SK-N-SH treated with all-trans-retinoic acid at 6 μM for 48 hours (cell line): ENCODE data around the gene JAKMIP1.

Experiments
- ATAC-seq: fragments of 200-7000 bp; cut with Tn5 transposase; 3 replicates; pipeline ENCODE4 v1.9.1; 2020; ENCODE audit warnings: mild to moderate bottlenecking, moderate library complexity
- ARNTL ChIP-seq: fragments of 450-650 bp; formaldehyde crosslinking; IDR thresholded peaks from 2 replicates; pipeline ENCODE4 v1.5.0; 2020; ENCODE audit warnings: low read depth, mild to moderate bottlenecking, moderate library complexity, borderline replicate concordance
- BACH2 ChIP-seq: fragments of 250-450 bp; sonication (Bioruptor Pico); IDR thresholded peaks from 2 replicates; pipeline ENCODE4 v1.9.0; 2021; ENCODE audit warnings: mild to moderate bottlenecking, borderline replicate concordance
- CSDC2 ChIP-seq: fragments of 250-450 bp; sonication (Bioruptor Pico); IDR thresholded peaks from 2 replicates; pipeline ENCODE4 v1.5.0; 2020; ENCODE audit warnings: mild to moderate bottlenecking, moderate library complexity
- ESRRG ChIP-seq: fragments of 250-450 bp; sonication (Bioruptor Pico); IDR thresholded peaks from 2 replicates; pipeline ENCODE4 v1.6.1; 2021; ENCODE audit warnings: mild to moderate bottlenecking
- GLIS3 ChIP-seq: fragments of 250-450 bp; sonication (Bioruptor Pico); IDR thresholded peaks from 2 replicates; pipeline ENCODE4 v1.5.0; 2020; ENCODE audit warnings: mild to moderate bottlenecking, moderate library complexity
- ISL1 ChIP-seq: fragments of 250-450 bp; sonication (Bioruptor Pico); IDR thresholded peaks from 2 replicates; pipeline ENCODE4 v2.1.2; 2022; ENCODE audit warnings: mild to moderate bottlenecking, moderate library complexity
- PPARA ChIP-seq: fragments of 250-450 bp; sonication (Bioruptor Pico); IDR thresholded peaks from 2 replicates; pipeline ENCODE4 v1.5.0; 2020; ENCODE audit warnings: mild to moderate bottlenecking, borderline replicate concordance
- RARB ChIP-seq: fragments of 250-450 bp; sonication (Bioruptor Pico); IDR thresholded peaks from 2 replicates; pipeline ENCODE4 v1.8.0; 2021; ENCODE audit warnings: mild to moderate bottlenecking, moderate library complexity
- TCF4 ChIP-seq: fragments of 250-450 bp; sonication (Bioruptor Pico); IDR thresholded peaks from 2 replicates; pipeline ENCODE4 v1.8.0; 2021; ENCODE audit warnings: mild to moderate bottlenecking, moderate library complexity, borderline replicate concordance
- ZC3H10 ChIP-seq: fragments of 250-450 bp; sonication (Bioruptor Pico); IDR thresholded peaks from 2 replicates; pipeline ENCODE4 v1.5.1; 2021; ENCODE audit warnings: mild to moderate bottlenecking, moderate library complexity
- ZFP3 ChIP-seq: fragments of 250-450 bp; sonication (Bioruptor Pico); IDR thresholded peaks from 2 replicates; pipeline ENCODE4 v1.5.0; 2020; ENCODE audit warnings: mild to moderate bottlenecking, moderate library complexity
- ZFP30 ChIP-seq: fragments of 450-650 bp; formaldehyde crosslinking; IDR thresholded peaks from 2 replicates; pipeline ENCODE4 v1.5.0; 2022; ENCODE audit warnings: mild to moderate bottlenecking, moderate library complexity
- ZNF565 ChIP-seq: fragments of 450-650 bp; formaldehyde crosslinking; conservative IDR thresholded peaks from 2 replicates; pipeline ENCODE4 v1.5.0; 2020; ENCODE audit warnings: low read depth, mild to moderate bottlenecking, moderate library complexity
- ZNF70 ChIP-seq: fragments of 450-650 bp; formaldehyde crosslinking; IDR thresholded peaks from 2 replicates; pipeline ENCODE4 v1.5.0; 2020; ENCODE audit warnings: mild to moderate bottlenecking, moderate library complexity
- ZNF8 ChIP-seq: fragments of 450-650 bp; formaldehyde crosslinking; IDR thresholded peaks from 2 replicates; pipeline ENCODE4 v1.5.0; 2020; ENCODE audit warnings: mild to moderate bottlenecking, moderate library complexity
- TF ChIP-seq, protein P1 (sequence below): fragments of 250-450 bp; sonication (Bioruptor Pico); IDR thresholded peaks from 2 replicates; pipeline ENCODE4 v1.8.0; 2020; ENCODE audit warnings: mild to moderate bottlenecking, moderate library complexity, borderline replicate concordance
- TF ChIP-seq, protein P2 (sequence below): fragments of 250-450 bp; sonication (Bioruptor Pico); IDR thresholded peaks from 2 replicates; pipeline ENCODE4 v1.5.0; 2020; ENCODE audit warnings: mild to moderate bottlenecking, moderate library complexity
- TF ChIP-seq, protein P3 (sequence below): fragments of 250-450 bp; sonication (Bioruptor Pico); IDR thresholded peaks from 2 replicates; pipeline ENCODE4 v1.5.1; 2020; ENCODE audit warnings: low read depth, mild to moderate bottlenecking, moderate library complexity
- TF ChIP-seq, protein P4 (sequence below): fragments of 250-450 bp; sonication (Bioruptor Pico); IDR thresholded peaks from 2 replicates; pipeline ENCODE4 v1.8.0; 2021; ENCODE audit warnings: low read depth, mild to moderate bottlenecking, moderate library complexity, borderline replicate concordance

Gene JAKMIP1

DNA sequence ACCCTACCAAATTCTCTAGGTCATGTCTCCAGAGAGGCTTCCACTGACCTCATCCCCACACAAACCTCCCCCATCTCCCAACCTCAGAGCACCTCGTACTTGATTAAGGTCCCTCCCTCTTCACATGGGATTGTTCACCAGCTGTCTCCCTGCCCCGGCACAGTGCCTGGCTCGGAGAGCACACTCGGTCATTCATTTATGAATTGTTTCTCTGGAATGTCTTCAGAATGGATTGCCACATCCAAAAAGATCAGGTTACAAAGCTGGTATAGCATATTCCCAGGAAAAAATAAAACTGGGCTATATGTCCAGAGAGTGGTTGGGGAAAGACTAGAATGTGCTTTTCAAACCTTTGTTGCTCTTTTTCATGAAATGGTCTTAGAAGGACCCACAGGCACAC, 21.6 kb downstream of the JAKMIP1 start:
- ATAC-seq = no peak
- no peak for TF ChIP-seq ZFP30
- TF ChIP-seq CSDC2 = no peak
- no peak for TF ChIP-seq ESRRG
- TF ChIP-seq ZNF8 (CRISPR knock-in tag) = no peak
- TF ChIP-seq, protein P1, sequence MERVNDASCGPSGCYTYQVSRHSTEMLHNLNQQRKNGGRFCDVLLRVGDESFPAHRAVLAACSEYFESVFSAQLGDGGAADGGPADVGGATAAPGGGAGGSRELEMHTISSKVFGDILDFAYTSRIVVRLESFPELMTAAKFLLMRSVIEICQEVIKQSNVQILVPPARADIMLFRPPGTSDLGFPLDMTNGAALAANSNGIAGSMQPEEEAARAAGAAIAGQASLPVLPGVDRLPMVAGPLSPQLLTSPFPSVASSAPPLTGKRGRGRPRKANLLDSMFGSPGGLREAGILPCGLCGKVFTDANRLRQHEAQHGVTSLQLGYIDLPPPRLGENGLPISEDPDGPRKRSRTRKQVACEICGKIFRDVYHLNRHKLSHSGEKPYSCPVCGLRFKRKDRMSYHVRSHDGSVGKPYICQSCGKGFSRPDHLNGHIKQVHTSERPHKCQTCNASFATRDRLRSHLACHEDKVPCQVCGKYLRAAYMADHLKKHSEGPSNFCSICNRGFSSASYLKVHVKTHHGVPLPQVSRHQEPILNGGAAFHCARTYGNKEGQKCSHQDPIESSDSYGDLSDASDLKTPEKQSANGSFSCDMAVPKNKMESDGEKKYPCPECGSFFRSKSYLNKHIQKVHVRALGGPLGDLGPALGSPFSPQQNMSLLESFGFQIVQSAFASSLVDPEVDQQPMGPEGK (CRISPR knock-in tag) = no peak
- TF ChIP-seq, all 23 proteins: peak for 0

DNA sequence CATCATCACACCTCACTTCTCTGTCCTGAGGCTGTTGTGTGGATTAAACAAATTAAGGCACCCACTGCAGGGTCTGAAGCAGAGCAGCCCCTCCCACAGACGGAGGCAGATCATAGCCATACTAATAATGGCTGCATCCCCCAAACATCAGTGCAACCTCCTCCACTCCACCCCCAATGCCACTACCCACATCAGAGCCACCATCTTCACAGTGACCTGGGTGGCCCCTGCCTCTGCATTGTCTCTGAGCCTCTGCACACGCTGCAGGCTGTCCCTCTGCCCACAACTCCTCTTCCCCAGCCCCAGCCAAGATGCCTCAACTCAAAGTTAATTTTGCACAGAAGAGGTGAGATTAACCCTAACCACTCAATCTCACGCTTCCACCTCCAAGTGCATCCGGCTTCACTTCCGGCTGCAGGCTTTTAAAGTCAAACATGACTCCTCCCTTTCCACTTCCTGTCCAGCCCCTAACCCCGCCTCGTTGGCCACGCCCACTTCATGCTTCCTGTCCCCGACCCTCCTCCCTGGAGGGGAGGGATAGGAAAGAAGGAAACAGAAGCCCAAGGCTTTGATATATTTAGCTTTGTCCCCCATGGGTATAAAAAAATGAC, 22.7 kb downstream of the JAKMIP1 start:
- TF ChIP-seq, protein P2, sequence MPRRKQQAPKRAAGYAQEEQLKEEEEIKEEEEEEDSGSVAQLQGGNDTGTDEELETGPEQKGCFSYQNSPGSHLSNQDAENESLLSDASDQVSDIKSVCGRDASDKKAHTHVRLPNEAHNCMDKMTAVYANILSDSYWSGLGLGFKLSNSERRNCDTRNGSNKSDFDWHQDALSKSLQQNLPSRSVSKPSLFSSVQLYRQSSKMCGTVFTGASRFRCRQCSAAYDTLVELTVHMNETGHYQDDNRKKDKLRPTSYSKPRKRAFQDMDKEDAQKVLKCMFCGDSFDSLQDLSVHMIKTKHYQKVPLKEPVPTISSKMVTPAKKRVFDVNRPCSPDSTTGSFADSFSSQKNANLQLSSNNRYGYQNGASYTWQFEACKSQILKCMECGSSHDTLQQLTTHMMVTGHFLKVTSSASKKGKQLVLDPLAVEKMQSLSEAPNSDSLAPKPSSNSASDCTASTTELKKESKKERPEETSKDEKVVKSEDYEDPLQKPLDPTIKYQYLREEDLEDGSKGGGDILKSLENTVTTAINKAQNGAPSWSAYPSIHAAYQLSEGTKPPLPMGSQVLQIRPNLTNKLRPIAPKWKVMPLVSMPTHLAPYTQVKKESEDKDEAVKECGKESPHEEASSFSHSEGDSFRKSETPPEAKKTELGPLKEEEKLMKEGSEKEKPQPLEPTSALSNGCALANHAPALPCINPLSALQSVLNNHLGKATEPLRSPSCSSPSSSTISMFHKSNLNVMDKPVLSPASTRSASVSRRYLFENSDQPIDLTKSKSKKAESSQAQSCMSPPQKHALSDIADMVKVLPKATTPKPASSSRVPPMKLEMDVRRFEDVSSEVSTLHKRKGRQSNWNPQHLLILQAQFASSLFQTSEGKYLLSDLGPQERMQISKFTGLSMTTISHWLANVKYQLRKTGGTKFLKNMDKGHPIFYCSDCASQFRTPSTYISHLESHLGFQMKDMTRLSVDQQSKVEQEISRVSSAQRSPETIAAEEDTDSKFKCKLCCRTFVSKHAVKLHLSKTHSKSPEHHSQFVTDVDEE (CRISPR knock-in tag) = no peak
- no peak for TF ChIP-seq PPARA (CRISPR knock-in tag)
- TF ChIP-seq ZFP3 = no peak
- ATAC-seq = no peak

DNA sequence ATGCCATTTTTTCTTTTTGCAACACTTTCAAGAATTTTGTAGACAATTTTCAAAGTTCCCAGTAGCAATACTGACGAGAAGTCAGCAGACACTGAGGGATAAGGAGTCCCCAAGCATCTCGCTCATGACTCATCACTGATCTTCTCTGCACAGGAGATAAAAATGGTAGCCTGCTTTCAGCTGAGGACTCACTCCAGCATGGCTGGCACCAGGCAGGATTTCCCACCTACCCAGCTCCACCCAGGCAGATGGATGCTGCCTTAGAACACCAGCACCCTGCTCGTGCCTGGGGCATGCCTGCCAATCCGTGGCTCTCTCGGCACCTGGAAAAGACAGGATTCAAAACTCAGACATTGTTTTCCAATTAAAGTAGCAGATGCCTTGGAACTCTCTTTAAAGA, 24.9 kb downstream of the JAKMIP1 start:
- TF ChIP-seq ARNTL (CRISPR knock-in tag) = no peak
- TF ChIP-seq ESRRG = no peak
- no peak for TF ChIP-seq TCF4 (CRISPR knock-in tag)
- TF ChIP-seq, protein P3, sequence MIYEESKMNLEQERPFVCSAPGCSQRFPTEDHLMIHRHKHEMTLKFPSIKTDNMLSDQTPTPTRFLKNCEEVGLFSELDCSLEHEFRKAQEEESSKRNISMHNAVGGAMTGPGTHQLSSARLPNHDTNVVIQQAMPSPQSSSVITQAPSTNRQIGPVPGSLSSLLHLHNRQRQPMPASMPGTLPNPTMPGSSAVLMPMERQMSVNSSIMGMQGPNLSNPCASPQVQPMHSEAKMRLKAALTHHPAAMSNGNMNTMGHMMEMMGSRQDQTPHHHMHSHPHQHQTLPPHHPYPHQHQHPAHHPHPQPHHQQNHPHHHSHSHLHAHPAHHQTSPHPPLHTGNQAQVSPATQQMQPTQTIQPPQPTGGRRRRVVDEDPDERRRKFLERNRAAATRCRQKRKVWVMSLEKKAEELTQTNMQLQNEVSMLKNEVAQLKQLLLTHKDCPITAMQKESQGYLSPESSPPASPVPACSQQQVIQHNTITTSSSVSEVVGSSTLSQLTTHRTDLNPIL = no peak
- no peak for TF ChIP-seq ZNF70 (CRISPR knock-in tag)
- no peak for TF ChIP-seq PPARA (CRISPR knock-in tag)
- no peak for TF ChIP-seq CSDC2
- TF ChIP-seq, protein P4, sequence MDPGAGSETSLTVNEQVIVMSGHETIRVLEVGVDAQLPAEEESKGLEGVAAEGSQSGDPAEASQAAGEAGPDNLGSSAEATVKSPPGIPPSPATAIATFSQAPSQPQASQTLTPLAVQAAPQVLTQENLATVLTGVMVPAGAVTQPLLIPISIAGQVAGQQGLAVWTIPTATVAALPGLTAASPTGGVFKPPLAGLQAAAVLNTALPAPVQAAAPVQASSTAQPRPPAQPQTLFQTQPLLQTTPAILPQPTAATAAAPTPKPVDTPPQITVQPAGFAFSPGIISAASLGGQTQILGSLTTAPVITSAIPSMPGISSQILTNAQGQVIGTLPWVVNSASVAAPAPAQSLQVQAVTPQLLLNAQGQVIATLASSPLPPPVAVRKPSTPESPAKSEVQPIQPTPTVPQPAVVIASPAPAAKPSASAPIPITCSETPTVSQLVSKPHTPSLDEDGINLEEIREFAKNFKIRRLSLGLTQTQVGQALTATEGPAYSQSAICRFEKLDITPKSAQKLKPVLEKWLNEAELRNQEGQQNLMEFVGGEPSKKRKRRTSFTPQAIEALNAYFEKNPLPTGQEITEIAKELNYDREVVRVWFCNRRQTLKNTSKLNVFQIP (CRISPR knock-in tag) = no peak
- TF ChIP-seq ZFP30 = no peak
- TF ChIP-seq, all 23 proteins: peak for 0
- no peak for ATAC-seq

DNA sequence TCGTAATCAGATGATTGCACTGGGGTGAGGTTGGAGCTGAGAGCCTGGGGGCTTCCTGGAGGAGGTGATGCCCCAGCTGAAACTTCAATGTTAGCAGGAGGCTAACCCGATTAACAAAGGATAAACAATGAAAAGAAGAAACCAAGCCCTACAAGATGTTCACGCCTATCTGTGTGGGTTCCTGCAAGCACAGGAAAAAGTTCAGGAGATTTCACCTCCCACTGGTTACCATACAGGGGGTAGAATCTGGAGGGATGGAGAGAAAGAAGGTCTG, 27.5 kb downstream of the JAKMIP1 start:
- TF ChIP-seq BACH2 (CRISPR knock-in tag) (no peak), ZC3H10 (no peak), RARB (CRISPR knock-in tag) (no peak), ISL1 (CRISPR knock-in tag) (no peak), ZNF565 (CRISPR knock-in tag) (no peak), TCF4 (CRISPR knock-in tag) (no peak), CSDC2 (no peak), ZFP30 (no peak), ZNF70 (CRISPR knock-in tag) (no peak), GLIS3 (CRISPR knock-in tag) (no peak), PPARA (CRISPR knock-in tag) (no peak; the same call in 1 of the 2 replicates)
- TF ChIP-seq, protein P4 (CRISPR knock-in tag) = no peak
- TF ChIP-seq, protein P3 = no peak
- TF ChIP-seq, protein P2 (CRISPR knock-in tag) = no peak

More for the DNA sequence above, 27.5 kb downstream of the JAKMIP1 start:
- no peak for ATAC-seq
